Measurements from ENCODE around the gene TAT. TPM values are rescaled to one million over a fixed set of nuclear protein-coding genes. Genes with fewer than 3 reads are reported as not detected.
A peak's percentile ranks its signal among the peaks of the same experiment; 100 is the strongest.

Gene TAT
- total and polyA plus RNA-seq, 10 of the 15 experiments (the other 5 are each of a cell fraction or from before 2014, with no cell fraction given), result 0.01 to 0.44 (median 0.09) TPM; not detected in 4

- in situ Hi-C loops (cut with MboI), result no loop called here
- SMC1A ChIA-PET (ENCODE audit: uncharacterized antibody, unreplicated experiment), result interaction anchor here (0.6 to 3.1 kb wide), 13 partner anchors 10 to 731 kb away, joined by 3 to 162 read pairs (median 6); partner anchors contain the start of gene TAT
- 7% methylated on average over 9 of the region's 9 CpGs for WGBS (ENCODE audit: insufficient coverage, insufficient replicate concordance, low lambda C conversion rate, missing lambda C conversion rate)
- RAD21 ChIA-PET (ENCODE audit: unreplicated experiment), result interaction anchor here (0.6 to 6.4 kb wide), 16 partner anchors 7 to 528 kb away, joined by 3 to 213 read pairs (median 5); partner anchors contain the start of genes DHX38, TAT, TXNL4B and ZNF23
- H3K9ac ChIP-seq (ENCODE audit: control insufficient read depth, insufficient read depth, low read length), result peak overlapping the region; percentile 81
- H3K9me3 ChIP-seq (replicated peaks; ENCODE audit: control insufficient read depth, insufficient read depth, low read length), result peaks cover 2% of the 10 kb centered on the region; the same call in 2 of the 3 replicates
- no peaks in the 10 kb centered on the region for H3K79me2 ChIP-seq (ENCODE audit: control insufficient read depth, insufficient read depth, low read length)
- H3K4me3 ChIP-seq, result peak overlapping the region; percentile 76
- peak overlapping the region; percentile 73 for H3K4me2 ChIP-seq (ENCODE audit: control insufficient read depth, insufficient read depth)
- no TSS peak for BruUV-seq (replicated peaks)
- peak overlapping the region; percentile 91 for H3K27ac ChIP-seq (ENCODE audit: control insufficient read depth, insufficient read depth)
- H3K36me3 ChIP-seq (ENCODE audit: control insufficient read depth in 2 of 2, insufficient read depth in 2 of 2, low read length in 1 of 2), result no peaks in the 10 kb centered on the region
- ATAC-seq (peak; percentile 29), DNase-seq (ENCODE audit: low read depth, low spot score) (peak; percentile 37), FAIRE-seq (no peak)
- peaks cover 3% of the 10 kb centered on the region; the same call in 1 of the 2 replicates for H3K4me1 ChIP-seq (ENCODE audit: control insufficient read depth, insufficient read depth, low read length)
- CTCF ChIA-PET, result interaction anchor here (0.7 to 12.8 kb wide), 22 partner anchors 10 to 407 kb away, joined by 3 to 312 read pairs (median 5); partner anchors contain the start of genes TAT and ZNF23
- intact Hi-C loops (cut with micrococcal nuclease; ENCODE audit: unreplicated experiment), result loop anchor here (1.0 to 10.0 kb wide), 3 partner anchors 45 to 319 kb away; partner anchors contain the start of gene ZNF821
- POLR2A ChIA-PET, result interaction anchor here (0.6 to 2.4 kb wide), 9 partner anchors 10 to 1488 kb away, joined by 3 to 16 read pairs (median 6); partner anchors contain the start of gene TAT
- H2AFZ ChIP-seq (ENCODE audit: control insufficient read depth, low read depth, low read length), result peak overlapping the region; percentile 94
- H3K27me3 ChIP-seq (replicated peaks in 1 of 2; ENCODE audit: control insufficient read depth in 2 of 2, insufficient read depth in 2 of 2, low read length in 1 of 2), result no peaks in the 10 kb centered on the region
- H4K20me1 ChIP-seq (ENCODE audit: control insufficient read depth, insufficient read depth), result no peaks in the 10 kb centered on the region
- TF ChIP-seq MYC (IDR thresholded peaks at IDR 0.05; ENCODE audit: insufficient read depth, insufficient read length, insufficient replicate concordance, low read length, severe bottlenecking) (no peak), SMAD1 (IDR thresholded peaks at IDR 0.05; ENCODE audit: low read depth, partially characterized antibody) (no peak), IKZF1 (conservative IDR thresholded peaks at IDR 0.05) (peak; percentile 55), IKZF2 (IDR thresholded peaks at IDR 0.05) (peak; percentile 7 to 36; a peak in 2 of 4 replicates), YBX1 (IDR thresholded peaks at IDR 0.05) (no peak), CTCF (IDR thresholded peaks at IDR 0.05 in 2 of 3, conservative IDR thresholded peaks at IDR 0.05 in 1 of 3; ENCODE audit: control insufficient read depth in 2 of 3, extremely low read depth in 1 of 3, insufficient read depth in 1 of 3, low read depth in 3 of 3, low read length in 3 of 3) (no peak), JUNB (IDR thresholded peaks at IDR 0.05) (peak; percentile 63), FOXM1 (IDR thresholded peaks at IDR 0.05; ENCODE audit: low read depth, low read length) (peak; percentile 41; the same call in 1 of the 2 replicates), CREM (IDR thresholded peaks at IDR 0.05; ENCODE audit: low read depth) (peak; percentile 27; the same call in 1 of the 2 replicates), E2F8 (IDR thresholded peaks at IDR 0.05; ENCODE audit: low read depth, partially characterized antibody) (no peak), PKNOX1 (IDR thresholded peaks at IDR 0.05) (peak; percentile 77), NR2F1 (conservative IDR thresholded peaks at IDR 0.05) (peak; percentile 50), DPF2 (IDR thresholded peaks at IDR 0.05) (peak; percentile 38; the same call in 1 of the 2 replicates), RUNX3 (IDR thresholded peaks at IDR 0.05; ENCODE audit: low read length) (peak; percentile 43; the same call in 1 of the 2 replicates), STAT3 (IDR thresholded peaks at IDR 0.05; ENCODE audit: low read depth, low read length) (no peak), MTA2 (IDR thresholded peaks at IDR 0.05; ENCODE audit: low read depth) (peak; percentile 81), NFIC (IDR thresholded peaks at IDR 0.05; ENCODE audit: low read depth, low read length) (peak; percentile 67; the same call in 1 of the 2 replicates)
Measured at GRCh38 chr16:71565812-71566700, 10.8 kb downstream of the TAT start.
